GM18520 (cell line): ENCODE measurements around the gene CADPS2.
"Not testable (repeated sequence)": the region's sequence is repeated elsewhere in the genome, so short reads cannot be mapped to it uniquely, and the experiment has no call there.

Source experiments
- ATAC-seq: cut with Tn5 transposase; IDR thresholded peaks from one replicate; pipeline ENCODE4 v1.9.1; 2021; ENCODE audit not compliant: unreplicated experiment

The CADPS2 gene

DNA sequence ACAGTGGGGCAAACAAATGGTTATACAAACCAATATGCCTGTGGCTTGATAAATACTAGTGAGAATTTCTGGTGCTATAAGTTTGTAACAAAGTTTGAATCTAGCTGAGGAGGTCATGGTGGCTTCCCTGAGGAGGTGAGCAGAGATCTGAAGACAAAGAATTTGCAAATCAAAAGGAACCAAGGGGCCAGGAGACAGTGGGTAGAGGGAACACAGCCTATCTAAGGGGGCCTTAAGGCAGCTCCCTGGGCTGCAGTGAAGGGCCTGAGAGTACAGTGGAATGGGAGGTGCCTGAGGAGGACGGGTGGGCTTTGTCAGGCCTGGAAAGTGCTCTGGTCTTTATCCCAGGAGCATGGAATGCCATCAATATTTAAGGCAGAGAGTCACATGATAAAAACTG, 209.1 kb downstream of the CADPS2 start:
- ATAC-seq, result no peak

DNA sequence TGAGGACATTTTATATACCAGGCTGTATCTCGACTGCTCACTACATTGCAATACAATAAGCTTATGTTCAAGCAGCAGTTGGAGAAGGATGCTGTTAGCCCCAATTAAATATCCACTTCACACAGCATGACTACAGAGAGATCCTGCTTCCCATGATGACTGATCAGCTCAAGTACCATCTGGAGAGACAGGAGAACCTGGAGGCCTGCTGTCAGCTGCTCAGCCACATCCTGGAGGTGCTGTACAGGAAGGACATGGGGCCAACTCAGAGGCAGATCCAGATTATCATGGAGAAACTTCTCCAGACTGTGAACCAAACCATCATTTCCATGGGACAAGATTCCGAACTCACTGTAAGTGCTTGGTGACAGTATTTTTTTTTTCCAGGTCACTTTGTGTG, 209.8 kb downstream of the CADPS2 start:
- no peak for ATAC-seq

DNA sequence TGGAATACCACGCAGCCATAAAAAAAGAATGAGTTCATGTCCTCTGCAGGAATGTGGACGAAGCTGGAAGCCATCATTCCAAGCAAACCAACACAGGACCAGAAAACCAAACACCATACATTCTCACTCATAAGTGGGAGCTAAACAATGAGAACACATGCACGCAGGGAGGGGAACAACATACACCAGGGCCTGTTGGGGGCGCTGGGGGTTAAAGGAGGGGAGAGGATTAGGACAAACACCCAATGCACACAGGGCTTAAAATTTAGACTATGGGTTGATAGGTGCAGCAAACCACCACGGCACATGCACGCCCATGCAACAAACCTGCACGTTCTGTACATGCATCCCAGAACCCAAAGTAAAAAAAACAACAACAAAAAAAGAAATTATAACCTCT, 210.6 kb downstream of the CADPS2 start:
- no peak for ATAC-seq

DNA sequence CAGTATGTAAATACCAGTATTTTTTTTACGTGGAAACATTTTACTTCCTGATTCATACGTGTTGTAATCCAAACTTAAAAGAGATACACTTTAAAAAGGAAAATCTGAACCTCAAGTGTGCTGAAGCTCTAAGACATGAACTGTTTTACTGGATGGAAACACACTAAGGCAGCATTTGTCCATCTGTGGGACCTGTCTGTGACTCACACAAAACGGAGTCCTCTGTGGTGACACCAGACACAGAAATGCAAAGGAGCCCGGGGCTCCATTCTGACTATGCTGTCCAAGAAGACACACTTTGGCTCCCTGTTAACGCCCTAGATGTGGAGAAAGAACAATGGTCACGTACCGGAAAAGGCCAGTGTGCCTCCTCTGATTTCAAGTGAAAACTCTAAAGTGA, 211.2 kb downstream of the CADPS2 start:
- no peak for ATAC-seq

DNA sequence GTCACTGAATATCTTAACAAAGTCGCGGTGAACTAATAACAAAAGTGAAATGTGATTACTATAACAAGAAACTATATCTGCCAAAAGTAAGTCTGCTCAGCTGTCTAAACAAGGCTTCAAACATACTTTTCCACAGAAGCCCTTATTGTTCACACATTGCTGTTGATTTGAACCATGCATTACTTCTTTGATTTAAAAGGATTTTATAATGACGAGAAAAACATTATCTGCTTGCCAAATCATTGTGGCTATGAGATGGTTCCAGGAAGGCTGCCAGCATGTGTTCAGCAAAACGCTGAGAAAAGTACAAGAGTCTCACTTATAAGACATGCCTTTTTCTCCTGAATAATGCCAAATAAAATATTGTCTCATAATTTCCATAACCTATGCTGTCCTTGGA, 211.8 kb downstream of the CADPS2 start:
- no peak for ATAC-seq

DNA sequence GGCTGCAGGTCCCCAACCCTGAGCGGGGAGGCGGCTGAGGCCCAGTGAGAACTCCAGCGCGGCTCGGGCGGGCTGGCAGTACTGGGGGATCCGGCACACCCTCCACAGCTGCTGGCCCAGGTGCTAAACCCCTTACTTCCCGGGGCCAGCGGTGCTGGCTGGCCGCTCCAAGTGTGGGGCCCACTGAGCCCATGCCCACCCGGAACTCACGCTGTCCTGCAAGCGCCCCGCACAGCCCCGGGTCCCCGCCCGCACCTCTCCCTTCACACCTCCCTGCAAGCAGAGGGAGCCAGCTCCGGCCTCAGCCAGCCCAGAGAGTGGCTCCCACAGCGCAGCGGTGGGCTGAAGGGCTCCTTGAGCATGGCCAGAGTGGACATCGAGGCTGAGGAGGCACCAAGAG, 212.3 kb downstream of the CADPS2 start:
- ATAC-seq, result no peak

DNA sequence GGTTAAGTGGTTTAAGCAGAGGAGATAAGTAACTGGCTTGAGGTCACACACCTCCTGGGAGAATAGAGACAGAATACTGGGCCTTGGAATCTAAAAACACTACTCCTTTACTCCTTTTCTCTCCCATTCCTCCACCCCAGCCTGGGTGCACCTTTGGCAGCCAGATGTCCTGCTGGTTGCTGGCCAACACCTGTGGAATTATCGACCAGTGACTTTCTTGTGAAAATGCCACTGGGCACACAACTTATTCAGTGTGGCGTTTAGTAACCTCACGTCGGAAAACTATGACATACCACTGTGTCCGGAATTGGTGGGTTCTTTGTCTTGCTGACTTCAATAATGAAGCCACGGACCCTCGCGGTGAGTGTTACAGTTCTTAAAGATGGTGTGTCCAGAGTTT, 213.7 kb downstream of the CADPS2 start:
- no peak for ATAC-seq

DNA sequence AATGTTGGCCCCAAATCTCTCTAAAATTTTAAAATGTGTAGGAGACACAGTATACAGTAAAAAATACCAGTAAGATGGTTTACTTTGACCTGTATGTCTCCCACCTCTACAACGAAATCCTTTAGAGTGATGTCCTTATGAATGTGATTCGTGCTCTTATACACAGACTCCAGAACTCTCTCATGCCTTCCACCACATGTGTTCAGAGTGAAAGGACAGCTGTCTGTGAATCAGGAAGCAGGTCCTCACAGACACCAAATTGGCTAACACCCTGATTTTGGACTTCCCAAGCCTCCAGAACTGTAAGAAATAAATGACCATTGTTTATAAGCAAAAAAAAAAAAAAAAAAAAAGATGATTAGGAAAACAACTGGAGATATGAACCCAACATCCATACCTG, 222.5 kb downstream of the CADPS2 start:
- ATAC-seq, result no peak

DNA sequence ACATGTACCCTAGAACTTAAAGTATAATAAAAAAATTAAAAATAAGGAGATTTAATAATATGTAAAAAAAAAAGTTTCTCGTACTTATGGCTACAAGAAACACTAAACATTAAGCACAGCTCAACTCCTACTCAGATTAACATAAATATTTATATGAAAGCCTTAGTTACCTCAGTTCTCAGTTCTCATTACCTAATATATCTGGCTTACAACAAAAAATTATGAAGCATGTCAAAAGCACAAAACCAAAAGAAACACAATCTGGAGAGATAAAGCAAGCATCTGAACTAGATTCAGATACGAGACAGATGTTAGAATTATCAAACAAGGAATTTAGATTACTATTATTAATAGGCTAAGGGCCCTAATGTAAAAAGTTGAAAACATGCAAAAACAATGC, 227.4 kb downstream of the CADPS2 start:
- no peak for ATAC-seq

DNA sequence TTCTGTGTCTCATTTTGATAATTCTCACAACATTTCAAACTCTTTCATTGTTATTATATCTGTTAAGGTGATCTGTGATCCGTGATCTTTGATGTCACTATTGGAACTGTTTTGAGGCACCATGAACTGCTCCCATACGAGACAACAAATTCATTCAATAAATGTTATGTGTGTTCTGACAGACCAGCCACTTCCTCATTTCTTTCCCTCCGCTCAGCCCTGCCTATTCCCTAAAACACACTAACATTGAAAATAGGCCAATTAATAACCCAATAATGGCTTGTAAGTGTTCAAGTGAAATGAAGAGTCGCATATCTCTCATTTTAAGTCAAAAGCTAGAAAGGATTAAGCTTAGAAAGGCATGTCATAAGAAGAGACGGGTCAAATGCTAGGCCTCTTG, 232.6 kb downstream of the CADPS2 start:
- no peak for ATAC-seq

DNA sequence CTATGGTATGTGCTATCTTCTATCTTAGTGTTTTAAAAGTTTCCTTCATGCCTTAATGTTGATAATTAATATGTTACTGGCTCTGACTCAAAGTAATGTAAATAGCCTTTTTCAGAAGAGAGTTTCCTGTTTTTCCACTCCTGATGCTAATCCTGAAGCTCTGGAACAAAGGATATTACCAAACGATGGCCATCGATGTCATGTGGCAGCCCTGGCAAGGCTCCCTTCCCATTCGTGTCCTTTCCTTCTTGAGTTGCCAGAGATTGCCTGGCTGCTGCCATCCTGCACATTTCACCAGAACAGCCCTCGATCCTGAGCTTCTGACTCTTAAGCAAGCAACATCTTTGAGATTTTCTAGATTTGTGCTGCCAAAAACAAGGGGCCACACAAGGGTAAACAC, 233.4 kb downstream of the CADPS2 start:
- no peak for ATAC-seq

DNA sequence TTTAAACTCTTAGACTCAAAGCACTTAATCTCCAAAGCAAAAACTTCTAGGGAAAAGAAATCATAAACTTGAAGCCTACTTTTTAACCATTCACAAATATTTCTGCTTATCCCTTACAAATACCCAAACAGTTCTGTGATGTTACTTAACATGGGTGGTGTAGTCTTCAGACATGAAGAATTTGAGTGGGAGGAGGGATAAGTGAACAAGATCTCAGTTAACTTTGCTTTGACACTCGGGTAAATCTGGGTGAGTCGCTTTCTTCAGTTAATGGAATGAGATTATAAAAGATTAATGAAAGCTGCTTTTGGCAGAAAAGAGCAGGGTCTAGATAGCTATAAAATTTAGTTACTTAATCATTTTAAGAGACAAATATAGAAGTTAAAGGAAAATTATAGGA, 234.8 kb downstream of the CADPS2 start:
- no peak for ATAC-seq

DNA sequence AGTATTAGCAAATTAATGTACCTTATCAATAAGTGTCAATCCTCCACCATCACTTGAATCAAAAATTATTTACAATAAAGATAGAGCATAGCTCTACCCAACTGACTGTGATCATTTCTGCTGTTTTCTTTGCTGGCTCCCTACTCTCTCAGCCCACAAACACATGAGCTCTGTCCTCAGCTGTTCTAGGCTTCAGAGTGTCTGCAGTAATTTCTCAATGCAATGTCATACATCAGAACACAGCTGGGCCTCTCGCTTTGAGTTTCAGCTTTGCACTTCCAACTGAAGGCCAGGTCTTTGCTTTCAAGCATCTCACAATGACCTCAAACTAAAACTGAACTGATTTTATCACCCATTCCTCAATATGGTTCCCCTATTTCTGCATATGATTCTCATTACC, 243.0 kb downstream of the CADPS2 start:
- ATAC-seq, result no peak

DNA sequence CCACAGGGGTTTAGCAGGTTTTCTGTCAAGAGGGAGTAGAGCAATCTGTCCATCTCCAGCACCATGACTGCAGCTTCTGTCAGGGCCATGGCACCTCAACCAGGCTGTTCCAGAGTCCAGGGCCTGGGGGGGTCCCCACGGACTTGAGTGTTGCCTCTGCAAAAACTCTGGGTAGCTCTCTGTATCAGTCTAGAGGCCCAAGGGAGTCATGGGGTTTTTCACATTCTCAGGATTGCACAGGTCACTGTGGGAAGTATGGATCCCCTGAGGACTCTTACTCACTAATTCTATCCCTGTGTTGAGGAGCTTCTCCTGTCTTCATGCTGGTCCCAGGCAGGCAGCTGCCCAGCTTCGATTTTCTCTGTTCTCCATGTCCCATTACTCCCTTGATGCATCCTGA, 247.8 kb downstream of the CADPS2 start:
- no peak for ATAC-seq

DNA sequence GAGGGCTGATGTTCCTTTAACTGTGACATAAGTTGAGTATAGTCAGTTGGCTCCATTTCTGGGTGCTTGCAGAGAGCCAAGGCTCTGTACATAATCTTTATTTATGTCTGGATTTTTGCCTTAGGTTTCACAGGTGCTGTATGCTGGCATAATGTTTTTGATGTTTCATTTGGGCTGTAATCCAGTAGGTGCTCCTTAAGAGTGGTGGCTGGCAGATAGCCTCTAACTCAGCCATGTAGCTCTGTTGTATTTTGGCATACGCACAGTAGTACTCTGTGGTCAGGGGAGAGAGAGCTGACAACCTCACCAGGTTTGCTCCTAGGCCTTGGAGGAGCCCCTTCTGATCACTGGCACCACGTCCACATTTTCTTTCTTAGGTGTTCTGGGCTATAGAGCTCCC, 248.5 kb downstream of the CADPS2 start:
- ATAC-seq, result no peak

DNA sequence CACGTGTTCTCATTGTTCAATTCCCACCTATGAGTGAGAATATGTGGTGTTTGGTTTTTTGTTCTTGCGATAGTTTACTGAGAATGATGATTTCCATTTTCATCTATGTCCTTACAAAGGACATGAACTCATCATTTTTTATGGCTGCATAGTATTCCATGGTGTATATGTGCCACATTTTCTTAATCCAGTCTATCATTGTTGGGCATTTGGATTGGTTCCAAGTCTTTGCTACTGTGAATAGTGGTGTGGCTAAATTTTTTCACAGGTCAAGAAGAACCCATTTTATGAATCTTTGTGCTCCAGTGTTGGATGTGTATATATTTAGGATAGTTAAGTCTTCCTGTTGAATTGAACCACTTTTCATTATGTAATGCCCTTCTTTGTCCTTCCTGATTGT, 250.8 kb downstream of the CADPS2 start:
- ATAC-seq, result not testable (repeated sequence)

DNA sequence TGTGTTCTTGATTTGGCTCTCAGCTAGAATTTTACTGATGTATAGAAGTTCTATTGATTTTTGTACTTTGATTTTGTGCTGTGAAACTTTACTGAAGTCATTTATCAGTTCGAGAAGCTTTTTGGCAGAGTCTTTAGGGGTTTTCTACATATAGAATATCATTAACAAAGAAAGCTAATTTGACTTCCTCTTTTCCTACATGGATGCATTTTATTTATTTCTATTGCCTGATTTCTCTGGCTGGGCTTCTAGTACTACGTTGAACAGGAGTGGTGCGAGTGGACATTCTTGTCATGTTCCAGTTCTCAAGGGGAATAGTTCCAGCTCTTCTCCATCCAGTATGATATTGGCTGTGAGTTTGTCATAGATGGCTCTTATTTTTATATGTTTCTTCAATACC, 252.8 kb downstream of the CADPS2 start:
- no peak for ATAC-seq

DNA sequence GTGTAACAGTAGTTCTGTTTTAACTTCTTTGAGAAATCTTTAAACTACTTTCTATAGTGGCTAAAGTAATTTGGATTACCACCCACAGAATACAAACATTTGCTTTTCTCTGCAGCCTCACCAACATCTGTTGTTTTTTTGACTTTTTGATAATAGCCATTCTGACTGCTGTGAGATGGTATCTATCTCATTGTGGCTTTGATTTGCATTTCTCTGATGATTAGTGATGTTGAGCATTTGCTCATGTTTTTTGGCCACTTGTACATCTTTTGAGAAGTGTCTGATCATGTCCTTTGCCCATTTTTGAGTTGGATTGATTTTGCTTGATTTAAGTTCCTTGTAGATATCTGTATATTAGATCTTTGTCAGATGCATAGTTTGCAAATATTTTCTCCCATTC, 254.0 kb downstream of the CADPS2 start:
- ATAC-seq, result no peak

DNA sequence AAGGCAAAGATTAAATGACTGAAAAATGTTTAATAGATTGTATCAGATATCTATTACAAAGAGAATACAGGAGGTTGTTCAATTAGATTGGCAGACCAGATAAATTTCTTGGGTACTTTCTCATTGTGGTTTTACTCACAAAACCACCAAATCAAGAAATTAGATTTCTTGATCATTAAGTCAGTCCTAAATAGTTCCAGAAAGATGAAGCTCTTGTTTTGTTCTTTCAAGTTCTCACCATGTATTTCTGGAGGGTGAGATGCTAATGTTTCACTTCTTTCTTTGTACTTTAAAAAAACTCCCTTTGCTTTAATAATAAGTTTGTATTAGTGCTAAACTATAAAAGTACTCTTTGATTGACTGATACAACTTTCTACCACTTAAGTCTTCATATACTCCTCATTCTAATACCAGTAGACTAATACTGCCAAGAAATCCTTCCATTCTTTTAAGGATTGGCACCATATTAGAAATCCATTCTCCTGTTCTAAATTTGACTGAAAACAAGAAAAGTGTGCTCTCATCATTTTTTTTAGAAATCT, 256.8 kb downstream of the CADPS2 start:
- no peak for ATAC-seq

DNA sequence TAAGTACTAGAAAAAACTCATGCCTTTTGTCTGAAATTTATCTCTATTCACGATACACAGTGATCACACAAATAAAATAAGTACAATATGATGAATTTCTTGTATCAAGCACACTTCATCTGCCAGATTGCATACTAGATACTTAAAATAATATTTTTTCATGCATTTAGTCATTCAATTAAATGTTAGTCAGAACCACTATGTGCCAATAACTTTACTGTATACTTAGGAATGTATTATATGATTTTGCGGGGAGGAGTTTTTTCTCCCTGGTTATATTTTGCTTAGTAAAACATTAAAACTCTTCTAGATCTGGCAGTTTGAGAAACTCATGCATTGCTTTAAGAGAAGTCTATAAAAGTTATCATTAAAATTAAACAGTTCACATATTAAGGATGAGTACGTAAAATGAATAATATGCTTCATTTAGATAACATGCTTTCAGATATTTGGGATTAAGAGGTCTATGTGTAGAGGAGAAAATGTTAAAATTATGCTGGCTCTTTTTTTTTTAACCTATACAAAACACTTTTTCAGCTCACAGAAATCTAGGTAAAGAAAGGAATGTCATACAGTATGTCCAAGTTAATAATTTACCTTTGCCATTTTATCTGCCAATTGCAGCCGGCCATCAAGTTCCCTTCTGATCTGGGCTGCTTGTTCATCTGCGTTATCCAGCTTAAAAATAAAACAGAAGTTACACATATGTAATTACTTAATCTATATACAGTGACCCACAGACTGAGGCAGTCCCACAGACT, 257.4 kb downstream of the CADPS2 start:
- ATAC-seq, result no peak

DNA sequence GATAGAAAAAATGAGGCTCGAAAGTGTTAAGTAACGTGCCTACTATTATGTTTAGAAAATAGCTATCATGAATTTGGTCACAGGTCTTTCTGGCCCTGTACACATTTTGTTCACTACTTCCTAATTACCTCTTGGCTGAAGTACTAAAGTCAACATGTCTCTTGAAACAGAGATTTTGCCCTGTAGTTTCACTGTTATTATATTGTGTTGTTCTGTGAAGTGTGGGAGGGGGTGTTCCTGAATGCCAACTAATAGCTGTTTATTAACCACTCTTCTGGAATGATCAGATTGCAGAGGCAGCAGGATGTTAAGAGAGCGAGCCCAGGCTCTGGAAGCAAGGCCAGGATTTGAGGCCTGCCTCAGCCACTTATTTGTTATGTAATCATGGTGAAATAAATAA, 259.5 kb downstream of the CADPS2 start:
- no peak for ATAC-seq

DNA sequence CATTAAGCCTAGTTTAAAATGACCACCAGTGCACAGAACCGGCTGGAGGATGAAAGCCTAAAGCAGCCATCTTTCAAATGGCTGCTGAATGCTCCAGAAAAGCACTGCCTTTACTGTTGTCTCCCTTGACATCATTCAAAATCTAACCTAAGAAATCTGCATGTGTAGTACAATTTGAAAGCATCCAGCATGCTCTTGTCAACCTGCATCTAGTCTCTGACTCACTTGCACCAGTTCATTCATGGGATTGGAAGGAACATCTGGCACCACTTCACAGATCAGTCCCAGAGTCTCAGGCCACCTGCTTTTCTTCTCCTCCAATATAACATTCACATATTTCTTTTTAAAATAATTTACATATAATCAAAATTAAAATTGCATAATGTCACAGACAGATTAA, 263.6 kb downstream of the CADPS2 start:
- no peak for ATAC-seq

DNA sequence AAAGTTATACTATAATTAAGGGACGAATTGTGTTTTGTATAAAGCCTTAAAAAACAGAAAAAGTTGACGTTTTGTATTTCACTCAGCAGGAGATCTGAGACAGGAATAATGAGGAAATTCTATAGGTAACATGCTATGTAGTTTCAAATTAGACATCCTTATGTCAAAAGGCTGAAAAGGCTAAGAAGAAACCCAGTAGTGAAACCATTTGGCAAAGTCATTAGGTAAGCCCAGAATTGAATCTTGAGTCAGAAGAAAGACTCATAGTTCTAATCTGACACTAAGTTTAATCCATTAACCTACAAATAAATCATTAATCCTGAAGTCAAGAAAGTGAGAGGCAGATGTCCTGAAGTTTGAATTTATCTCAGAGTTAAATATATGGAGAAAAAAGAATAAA, 266.6 kb downstream of the CADPS2 start:
- ATAC-seq, result no peak
